22Rv1 (cell line): ENCODE measurements around the gene HOXD10.

ENCODE experiments used
- ZFX ChIP-seq: fragments of 450-650 bp; IDR thresholded peaks from 2 replicates; pipeline ENCODE4 v1.6.1; 2017; ENCODE audit warnings: antibody characterized with exemption, borderline replicate concordance
- TF ChIP-seq, protein P1 (sequence below): fragments of 450-650 bp; IDR thresholded peaks from 2 replicates; pipeline ENCODE4 v1.5.1; 2017; ENCODE audit warnings: mild to moderate bottlenecking

DNA sequence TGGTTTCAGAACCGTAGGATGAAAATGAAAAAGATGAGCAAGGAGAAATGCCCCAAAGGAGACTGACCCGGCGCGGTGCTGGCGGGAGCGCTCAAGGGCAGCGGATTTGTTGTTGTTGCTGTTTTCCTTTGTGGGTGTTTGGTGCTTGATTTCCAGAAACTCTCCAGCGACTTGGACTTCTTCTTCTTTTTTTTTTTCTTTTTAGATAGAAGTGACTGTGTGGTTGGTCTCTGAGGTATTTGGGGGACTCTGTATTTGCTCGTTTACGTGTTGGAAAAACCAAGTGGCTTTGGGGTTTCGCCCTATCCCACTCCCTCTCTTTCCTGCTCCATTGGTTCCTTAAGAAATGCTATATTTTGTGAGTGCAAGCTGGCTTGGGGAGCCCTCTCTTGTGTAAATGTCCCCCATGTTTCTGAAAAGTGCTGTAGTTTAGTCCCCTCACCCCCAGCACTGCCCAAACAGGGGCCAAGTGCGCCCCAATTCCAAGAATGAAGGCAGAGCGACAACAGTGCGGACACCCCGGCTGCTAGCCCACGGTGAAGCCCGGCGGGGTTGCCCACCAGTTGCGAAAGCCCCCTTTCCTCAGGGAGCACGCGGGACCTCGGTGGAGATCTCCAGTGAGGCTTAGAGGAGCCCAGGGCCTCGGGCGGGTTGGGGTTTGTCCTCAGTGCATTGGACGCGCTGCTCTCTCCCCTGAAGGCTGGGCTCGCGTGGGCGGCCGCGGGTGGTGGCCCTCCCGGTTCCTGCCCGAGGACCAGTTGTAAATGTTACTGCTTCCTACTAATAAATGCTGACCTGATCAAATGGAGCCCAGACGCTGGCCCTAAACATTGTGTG, 7.8 kb downstream of the HOXD10 start:
- TF ChIP-seq, protein P1, sequence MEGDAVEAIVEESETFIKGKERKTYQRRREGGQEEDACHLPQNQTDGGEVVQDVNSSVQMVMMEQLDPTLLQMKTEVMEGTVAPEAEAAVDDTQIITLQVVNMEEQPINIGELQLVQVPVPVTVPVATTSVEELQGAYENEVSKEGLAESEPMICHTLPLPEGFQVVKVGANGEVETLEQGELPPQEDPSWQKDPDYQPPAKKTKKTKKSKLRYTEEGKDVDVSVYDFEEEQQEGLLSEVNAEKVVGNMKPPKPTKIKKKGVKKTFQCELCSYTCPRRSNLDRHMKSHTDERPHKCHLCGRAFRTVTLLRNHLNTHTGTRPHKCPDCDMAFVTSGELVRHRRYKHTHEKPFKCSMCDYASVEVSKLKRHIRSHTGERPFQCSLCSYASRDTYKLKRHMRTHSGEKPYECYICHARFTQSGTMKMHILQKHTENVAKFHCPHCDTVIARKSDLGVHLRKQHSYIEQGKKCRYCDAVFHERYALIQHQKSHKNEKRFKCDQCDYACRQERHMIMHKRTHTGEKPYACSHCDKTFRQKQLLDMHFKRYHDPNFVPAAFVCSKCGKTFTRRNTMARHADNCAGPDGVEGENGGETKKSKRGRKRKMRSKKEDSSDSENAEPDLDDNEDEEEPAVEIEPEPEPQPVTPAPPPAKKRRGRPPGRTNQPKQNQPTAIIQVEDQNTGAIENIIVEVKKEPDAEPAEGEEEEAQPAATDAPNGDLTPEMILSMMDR = no peak
- TF ChIP-seq ZFX = no peak
